ENCODE results near the gene TXNRD3. TPM values are rescaled to one million over a fixed set of nuclear protein-coding genes. Genes with fewer than 3 reads are reported as not detected.

TXNRD3 gene
- total RNA-seq, 2 donors from 2014 or later = 10.6 to 13.5 TPM

DNA sequence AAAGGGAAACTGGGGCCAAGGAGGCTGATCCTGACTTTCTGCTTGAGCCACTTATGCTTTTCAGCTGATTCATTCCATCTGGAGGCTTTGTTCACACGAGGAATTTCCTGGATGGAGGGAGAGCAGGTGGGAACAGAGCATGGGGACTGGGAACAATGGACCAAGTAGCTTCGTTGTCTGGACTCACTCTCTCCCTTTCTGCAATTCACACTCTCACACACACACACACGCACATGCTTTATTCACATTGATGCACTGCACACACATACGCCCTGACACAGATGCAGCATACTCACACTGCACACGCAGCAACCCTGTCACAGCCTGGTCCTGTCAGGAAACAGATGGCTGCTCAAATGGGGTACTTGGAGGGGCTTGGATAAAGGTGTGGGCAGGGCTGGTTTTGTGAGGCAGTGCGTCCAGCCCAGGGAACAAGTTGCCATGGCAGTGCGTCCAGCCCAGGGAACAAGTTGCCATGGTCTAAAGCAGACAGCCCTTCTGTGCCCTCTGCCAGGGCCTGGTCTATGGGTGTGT lies 29.4 kb upstream of the TXNRD3 start:
- H3K27me3 ChIP-seq = no peaks in the 10 kb centered on the region
- 63 to 74% methylated on average over 6 to 7 of the region's 7 CpGs for WGBS, 2 donors
- no peaks in the 10 kb centered on the region for H3K36me3 ChIP-seq (replicated peaks in 1 of 2; ENCODE audit: insufficient read depth in 1 of 2, low read depth in 2 of 2)
- H3K27ac ChIP-seq = no peak overlapping the region
- intact Hi-C loops (cut with DNase I) = loop anchor here (10.0 kb wide), 1 partner anchor 861 kb away; no protein-coding TSS in a partner anchor
- no peak overlapping the region for H3K4me3 ChIP-seq
- TF ChIP-seq, protein P1, sequence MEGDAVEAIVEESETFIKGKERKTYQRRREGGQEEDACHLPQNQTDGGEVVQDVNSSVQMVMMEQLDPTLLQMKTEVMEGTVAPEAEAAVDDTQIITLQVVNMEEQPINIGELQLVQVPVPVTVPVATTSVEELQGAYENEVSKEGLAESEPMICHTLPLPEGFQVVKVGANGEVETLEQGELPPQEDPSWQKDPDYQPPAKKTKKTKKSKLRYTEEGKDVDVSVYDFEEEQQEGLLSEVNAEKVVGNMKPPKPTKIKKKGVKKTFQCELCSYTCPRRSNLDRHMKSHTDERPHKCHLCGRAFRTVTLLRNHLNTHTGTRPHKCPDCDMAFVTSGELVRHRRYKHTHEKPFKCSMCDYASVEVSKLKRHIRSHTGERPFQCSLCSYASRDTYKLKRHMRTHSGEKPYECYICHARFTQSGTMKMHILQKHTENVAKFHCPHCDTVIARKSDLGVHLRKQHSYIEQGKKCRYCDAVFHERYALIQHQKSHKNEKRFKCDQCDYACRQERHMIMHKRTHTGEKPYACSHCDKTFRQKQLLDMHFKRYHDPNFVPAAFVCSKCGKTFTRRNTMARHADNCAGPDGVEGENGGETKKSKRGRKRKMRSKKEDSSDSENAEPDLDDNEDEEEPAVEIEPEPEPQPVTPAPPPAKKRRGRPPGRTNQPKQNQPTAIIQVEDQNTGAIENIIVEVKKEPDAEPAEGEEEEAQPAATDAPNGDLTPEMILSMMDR (IDR thresholded peaks at IDR 0.05) = no peak
- TF ChIP-seq POLR2A (IDR thresholded peaks at IDR 0.05) = no peak
- DNase-seq = no peak
- no peak for ATAC-seq
- no peaks in the 10 kb centered on the region for H3K4me1 ChIP-seq
- H3K9me3 ChIP-seq = no peaks in the 10 kb centered on the region

DNA sequence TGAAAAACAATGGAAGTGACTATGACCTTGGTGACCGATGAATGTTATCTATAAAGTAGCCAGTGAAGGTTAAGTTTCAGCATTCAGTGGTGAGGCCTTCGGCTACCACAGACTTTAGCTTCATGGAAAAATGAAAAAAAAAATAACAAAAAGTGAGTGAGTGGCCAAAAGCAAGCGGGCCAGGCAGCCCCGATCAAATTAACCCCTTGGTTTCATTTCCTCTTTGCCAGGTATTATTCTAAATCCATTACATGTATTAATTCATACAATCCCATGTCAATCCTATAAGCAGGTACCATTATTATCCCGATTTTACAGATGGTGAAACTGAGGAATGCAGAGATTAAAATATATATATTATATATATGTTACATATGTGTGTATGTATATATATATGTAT lies 28.1 kb upstream of the TXNRD3 start:
- no peak overlapping the region for H3K27ac ChIP-seq

DNA sequence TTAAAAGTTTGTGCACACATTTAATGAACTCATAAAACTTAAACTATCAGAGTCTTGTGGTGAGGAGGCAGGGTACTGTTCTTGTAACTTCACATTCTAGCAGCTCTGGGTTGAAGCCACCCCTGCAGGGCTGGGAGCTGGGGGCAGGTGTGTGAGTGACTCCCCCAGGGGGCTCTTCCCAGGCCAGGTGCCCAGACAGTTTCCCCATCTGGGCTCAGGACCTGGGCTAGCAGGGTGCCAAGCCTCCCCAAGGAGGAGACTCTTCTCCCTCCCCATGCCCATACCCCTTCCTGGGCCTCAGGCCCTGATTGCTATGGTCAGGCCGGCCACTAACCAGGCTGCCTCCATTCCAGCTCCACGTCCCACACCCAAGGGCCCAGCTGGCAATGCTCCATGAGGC lies 27.1 kb upstream of the TXNRD3 start:
- Histone ChIP-seq H3K36me3 (replicated peaks in 1 of 2; ENCODE audit: insufficient read depth in 1 of 2, low read depth in 2 of 2) (no peaks in the 10 kb centered on the region), H3K4me1 (no peaks in the 10 kb centered on the region), H3K27ac (no peak overlapping the region), H3K27me3 (no peaks in the 10 kb centered on the region), H3K4me3 (no peak overlapping the region), H3K9me3 (no peaks in the 10 kb centered on the region)
- 31% methylated on average over 2 of the region's 2 CpGs; no CpG with 5 or more reads in 1 of the 2 donors for WGBS, 2 donors
- TF ChIP-seq, protein P1 (IDR thresholded peaks at IDR 0.05) = no peak
- TF ChIP-seq POLR2A (IDR thresholded peaks at IDR 0.05) = no peak
- DNase-seq (no peak), ATAC-seq (no peak)
- intact Hi-C loops (cut with DNase I) = loop anchor here (10.0 kb wide), 1 partner anchor 863 kb away; no protein-coding TSS in a partner anchor

More for the DNA sequence above, 28.1 kb upstream of the TXNRD3 start:
- WGBS, 2 donors = 27 to 34% methylated on average over 5 of the region's 5 CpGs
- H3K9me3 ChIP-seq = no peaks in the 10 kb centered on the region
- no peaks in the 10 kb centered on the region for H3K4me1 ChIP-seq
- H3K36me3 ChIP-seq (replicated peaks in 1 of 2; ENCODE audit: insufficient read depth in 1 of 2, low read depth in 2 of 2) = no peaks in the 10 kb centered on the region
- intact Hi-C loops (cut with DNase I) = loop anchor here (10.0 kb wide), 1 partner anchor 862 kb away; no protein-coding TSS in a partner anchor
- TF ChIP-seq POLR2A (IDR thresholded peaks at IDR 0.05) = no peak
- TF ChIP-seq, protein P1 (IDR thresholded peaks at IDR 0.05) = no peak
- ATAC-seq (no peak), DNase-seq (no peak)
- no peaks in the 10 kb centered on the region for H3K27me3 ChIP-seq
- H3K4me3 ChIP-seq = no peak overlapping the region

DNA sequence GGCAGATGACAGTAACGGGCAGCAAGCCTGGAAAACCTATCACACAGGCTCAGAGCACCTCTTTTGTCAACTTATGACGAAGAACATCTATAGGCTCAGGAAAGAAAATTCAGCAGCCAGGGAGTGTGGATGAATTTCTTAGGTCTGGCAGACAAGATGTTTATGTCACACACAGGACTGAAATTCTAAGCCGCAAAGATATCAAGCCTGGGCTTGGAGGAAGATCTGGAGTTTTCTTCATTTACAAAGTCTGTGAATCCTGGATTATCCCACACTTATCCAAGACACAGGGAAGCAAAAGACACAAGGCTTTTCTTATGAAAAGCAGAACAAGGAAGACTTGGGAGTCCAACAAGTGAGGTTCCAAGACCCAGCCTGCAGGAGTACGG lies 25.7 kb upstream of the TXNRD3 start:
- TF ChIP-seq, protein P1 (IDR thresholded peaks at IDR 0.05) = no peak
- no peak for TF ChIP-seq POLR2A (IDR thresholded peaks at IDR 0.05)
- ATAC-seq (no peak), DNase-seq (no peak)
- WGBS, 2 donors = 84 to 87% methylated on average over 4 of the region's 4 CpGs
- Histone ChIP-seq H3K9me3 (no peaks in the 10 kb centered on the region), H3K27ac (no peak overlapping the region), H3K4me1 (no peaks in the 10 kb centered on the region), H3K27me3 (no peaks in the 10 kb centered on the region), H3K36me3 (replicated peaks in 1 of 2; ENCODE audit: insufficient read depth in 1 of 2, low read depth in 2 of 2) (no peaks in the 10 kb centered on the region), H3K4me3 (no peak overlapping the region)
- intact Hi-C loops (cut with DNase I) = loop anchor here (10.0 kb wide), 1 partner anchor 864 kb away; no protein-coding TSS in a partner anchor
